ENCODE results near the gene CDKN2B. TPM values are rescaled to one million over a fixed set of nuclear protein-coding genes. Genes with fewer than 3 reads are reported as not detected.

Gene CDKN2B
- total and polyA plus RNA-seq, 2 experiments from 2014 or later = 0.29 to 0.83 TPM

- Histone ChIP-seq H3K4me1 (ENCODE audit: insufficient read depth) (peaks cover 17% of the 10 kb centered on the region), H3F3A (replicated peaks; ENCODE audit: low read depth) (peaks cover 17% of the 10 kb centered on the region), H3K36me3 (ENCODE audit: insufficient read depth) (no peaks in the 10 kb centered on the region), H3K4me3 (peak overlapping the region; percentile 87), H3K9me2 (ENCODE audit: insufficient read depth) (no peaks in the 10 kb centered on the region), H3K27ac (ENCODE audit: low read depth) (no peak overlapping the region), H3K4me2 (peak overlapping the region; percentile 89), H3K79me2 (replicated peaks; ENCODE audit: insufficient read depth) (no peaks in the 10 kb centered on the region), H2AFZ (no peak overlapping the region), H4K20me1 (replicated peaks; ENCODE audit: insufficient read depth) (no peaks in the 10 kb centered on the region), H3K27me3 (ENCODE audit: insufficient read depth) (peaks cover 78% of the 10 kb centered on the region)
- TF ChIP-seq ETS1 (IDR thresholded peaks at IDR 0.05) (no peak), EZH2 (IDR thresholded peaks at IDR 0.05; ENCODE audit: low read depth, unreplicated experiment) (peak; percentile 59)
- Mint-ChIP-seq H3K36me3 (ENCODE audit: low read depth) (no peaks in the 10 kb centered on the region), H3K27ac (no peak overlapping the region), H3K9me3 (no peaks in the 10 kb centered on the region), H3K27me3 (ENCODE audit: insufficient read depth, low read depth, poor library complexity) (peaks cover 69% of the 10 kb centered on the region), H3K4me1 (peaks cover 20% of the 10 kb centered on the region), H3K4me3 (peak overlapping the region; percentile 79)
- ATAC-seq = no peak
- DNase-seq (ENCODE audit: low spot score) = no peak
Observed at GRCh38 chr9:22008384-22008716, 755 bp downstream of the CDKN2B start.

- peaks cover 89% of the 10 kb centered on the region for H3K27me3 Mint-ChIP-seq (ENCODE audit: insufficient read depth, low read depth, poor library complexity)
- Histone ChIP-seq H2AFZ (peak overlapping the region; percentile 92), H3K27ac (ENCODE audit: low read depth) (no peak overlapping the region), H3K36me3 (ENCODE audit: insufficient read depth) (no peaks in the 10 kb centered on the region), H3K4me2 (peak overlapping the region; percentile 90), H3K9me2 (ENCODE audit: insufficient read depth) (no peaks in the 10 kb centered on the region), H3K79me2 (replicated peaks; ENCODE audit: insufficient read depth) (no peaks in the 10 kb centered on the region), H3K4me1 (ENCODE audit: insufficient read depth) (peaks cover 17% of the 10 kb centered on the region), H3K4me3 (peak overlapping the region; percentile 61), H3K27me3 (ENCODE audit: insufficient read depth) (peaks cover 91% of the 10 kb centered on the region), H3F3A (replicated peaks; ENCODE audit: low read depth) (peaks cover 17% of the 10 kb centered on the region), H4K20me1 (replicated peaks; ENCODE audit: insufficient read depth) (no peaks in the 10 kb centered on the region)
- DNase-seq (ENCODE audit: low spot score) (peak; percentile 69), ATAC-seq (peak; percentile 19)
- no peaks in the 10 kb centered on the region for H3K36me3 Mint-ChIP-seq (ENCODE audit: low read depth)
- H3K4me3 Mint-ChIP-seq = peak overlapping the region; percentile 71
- H3K9me3 Mint-ChIP-seq = no peaks in the 10 kb centered on the region
- H3K27ac Mint-ChIP-seq = no peak overlapping the region
- H3K4me1 Mint-ChIP-seq = peaks cover 20% of the 10 kb centered on the region
- no peak for TF ChIP-seq ETS1 (IDR thresholded peaks at IDR 0.05)
- no peak for TF ChIP-seq NANOG (IDR thresholded peaks at IDR 0.05; ENCODE audit: borderline replicate concordance)
- 0 out of 4 replicates have a peak, but pooled peaks of 1 of the 2 experiments have one; percentile 12 for TF ChIP-seq CTCF (conservative IDR thresholded peaks at IDR 0.05; ENCODE audit: low read depth in 2 of 2)
- TF ChIP-seq STAT1 (IDR thresholded peaks at IDR 0.05; ENCODE audit: unreplicated experiment) = no peak
- TF ChIP-seq CREB1 (CRISPR knock-in tag; IDR thresholded peaks at IDR 0.05; ENCODE audit: low read depth) = no peak
- no peak for TF ChIP-seq ZNF462 (CRISPR knock-in tag; IDR thresholded peaks at IDR 0.05)
Observed at GRCh38 chr9:22005702-22006606, 3.2 kb downstream of the CDKN2B start.
